SK-N-SH (cell line): ENCODE measurements around the gene CCDC17. TPM values are rescaled to one million over a fixed set of nuclear protein-coding genes. Genes with fewer than 3 reads are reported as not detected.

Experiments used
- CTCF ChIA-PET: fragments of 300-600, 350-600 bp; formaldehyde crosslinking; extraction: SDS; loops from one replicate; lab custom pipeline; 2021; lab: Yijun Ruan, JAX
- POLR2A ChIA-PET: fragments of 350-600 bp; sonication (Branson Sonifier 250); formaldehyde crosslinking; extraction: SDS; loops from one replicate; lab custom pipeline; 2020; ENCODE audit warnings: antibody characterized with exemption, inconsistent platforms; lab: Yijun Ruan, JAX
- DNase-seq: peaks from one replicate; pipeline ENCODE4 v3.0.0; 2012
- H2AFZ ChIP-seq: fragments of 200-600 bp; sonication (generic); 2 replicates; pipeline ENCODE4 v1.8.1; 2016; ENCODE audit warnings: antibody characterized with exemption, mild to moderate bottlenecking, low read depth
- H3F3A ChIP-seq: fragments of 200-600 bp; sonication (generic); replicated peaks from 2 replicates; pipeline ENCODE3; 2016; ENCODE audit warnings: antibody characterized with exemption, mild to moderate bottlenecking; ENCODE audit not compliant: insufficient read depth
- H3K27ac ChIP-seq, 2 experiments: fragments of 200-500 bp in 1 of 2; fragments of 200-600 bp in 1 of 2; sonication (Bioruptor generic) in 1 of 2; sonication (generic), shearing (Covaris generic) in 1 of 2; 2 replicates each; pipeline versions ENCODE4 v1.5.1 to v1.6.1; 2014 to 2016; ENCODE audit warnings: low read depth in 2 of 2, inconsistent platforms in 1 of 2, low read length in 1 of 2, mild to moderate bottlenecking in 1 of 2, mixed read lengths in 1 of 2
- H3K27me3 ChIP-seq: fragments of 200-600 bp; sonication (generic), shearing (Covaris generic); 2 replicates; pipeline ENCODE4 v1.6.1; 2016; ENCODE audit warnings: mixed run types; ENCODE audit not compliant: insufficient read depth
- H3K36me3 ChIP-seq, 2 experiments: fragments of 200-500 bp in 1 of 2; fragments of 200-600 bp in 1 of 2; sonication (Bioruptor generic) in 1 of 2; sonication (generic) in 1 of 2; replicated peaks in 1 of 2; 2 replicates each; pipeline versions ENCODE3 to v1.5.1; 2014 to 2016; ENCODE audit warnings: low read length in 1 of 2, mild to moderate bottlenecking in 1 of 2; ENCODE audit not compliant: insufficient read depth in 2 of 2, control insufficient read depth in 1 of 2
- H3K4me1 ChIP-seq, 2 experiments: fragments of 200-500 bp in 1 of 2; fragments of 200-600 bp in 1 of 2; sonication (Bioruptor generic) in 1 of 2; sonication (generic), shearing (Covaris generic) in 1 of 2; 2 replicates each; pipeline versions ENCODE4 v1.5.1 to v1.6.1; 2014 to 2016; ENCODE audit warnings: low read depth in 1 of 2, low read length in 1 of 2, mixed run types in 1 of 2; ENCODE audit not compliant: insufficient read depth in 2 of 2, control insufficient read depth in 1 of 2
- H3K4me2 ChIP-seq: fragments of 200-600 bp; sonication (generic), shearing (Covaris generic); 2 replicates; pipeline ENCODE4 v1.6.1; 2017; ENCODE audit warnings: mixed run types
- H3K4me3 ChIP-seq, 2 experiments: fragments of 200-500 bp in 1 of 2; fragments of 200-600 bp in 1 of 2; sonication (Bioruptor generic) in 1 of 2; sonication (generic), shearing (Covaris generic) in 1 of 2; 2 replicates each; pipeline versions ENCODE4 v1.5.1 to v1.8.1; 2014 to 2016; ENCODE audit warnings: low read depth in 2 of 2, inconsistent platforms in 1 of 2, low read length in 1 of 2, mild to moderate bottlenecking in 1 of 2, mixed read lengths in 1 of 2, moderate library complexity in 1 of 2
- H3K79me2 ChIP-seq: fragments of 200-600 bp; sonication (generic); 2 replicates; pipeline ENCODE4 v1.8.1; 2017; ENCODE audit warnings: mild to moderate bottlenecking; ENCODE audit not compliant: insufficient read depth
- H3K9ac ChIP-seq: fragments of 200-600 bp; sonication (generic); 2 replicates; pipeline ENCODE4 v1.6.1; 2017; ENCODE audit warnings: mixed run types
- H3K9me2 ChIP-seq: fragments of 200-600 bp; sonication (generic); 2 replicates; pipeline ENCODE4 v1.6.1; 2017; ENCODE audit warnings: mixed run types
- H3K9me3 ChIP-seq: fragments of 200-600 bp; sonication (generic); 2 replicates; pipeline ENCODE4 v1.6.1; 2017; ENCODE audit warnings: mixed run types, mild to moderate bottlenecking, moderate library complexity
- H4K20me1 ChIP-seq: fragments of 200-600 bp; sonication (generic); 2 replicates; pipeline ENCODE4 v1.6.1; 2017; ENCODE audit warnings: mild to moderate bottlenecking, mixed run types; ENCODE audit not compliant: insufficient read depth
- CHD2 ChIP-seq: fragments of 150-350 bp; IDR thresholded peaks from 2 replicates; pipeline ENCODE4 v1.6.1; 2018; ENCODE audit warnings: low read length; ENCODE audit not compliant: partially characterized antibody
- CTCF ChIP-seq: fragments of 200-600 bp; sonication (generic); IDR thresholded peaks from 2 replicates; pipeline ENCODE4 v1.6.1; 2017; ENCODE audit warnings: antibody characterized with exemption, mild to moderate bottlenecking, moderate library complexity
- ELF1 ChIP-seq: IDR thresholded peaks from 2 replicates; pipeline ENCODE4 v1.4.0; 2012
- EP300 ChIP-seq, 2 experiments: IDR thresholded peaks; 2 replicates each; pipeline versions ENCODE4 v1.4.0 to v1.6.1; 2012; ENCODE audit warnings: borderline replicate concordance in 1 of 2, low read depth in 1 of 2, low read length in 1 of 2
- FOSL2 ChIP-seq: IDR thresholded peaks from 2 replicates; pipeline ENCODE4 v1.4.0; 2012; ENCODE audit warnings: low read depth, mild to moderate bottlenecking, moderate library complexity, borderline replicate concordance
- FOXJ3 ChIP-seq: sonication (generic); formaldehyde crosslinking; IDR thresholded peaks from 2 replicates; pipeline ENCODE4 v1.5.1; 2020; ENCODE audit warnings: mild to moderate bottlenecking, missing genetic modification reagents
- FOXM1 ChIP-seq: IDR thresholded peaks from 2 replicates; pipeline ENCODE4 v1.4.0; 2012; ENCODE audit warnings: low read depth, mild to moderate bottlenecking
- GABPA ChIP-seq: IDR thresholded peaks from 2 replicates; pipeline ENCODE4 v1.4.0; 2012; ENCODE audit warnings: low read depth, mild to moderate bottlenecking
- GATA2 ChIP-seq: sonication (generic); formaldehyde crosslinking; IDR thresholded peaks from 2 replicates; pipeline ENCODE4 v1.5.0; 2020; ENCODE audit warnings: mild to moderate bottlenecking, missing genetic modification reagents
- MXI1 ChIP-seq: IDR thresholded peaks from 2 replicates; pipeline ENCODE4 v1.6.1; 2012; ENCODE audit warnings: mild to moderate bottlenecking, low read depth, low read length, improper control_type of control experiment
- NRF1 ChIP-seq: IDR thresholded peaks from 2 replicates; pipeline ENCODE4 v1.6.1; 2012; ENCODE audit warnings: low read depth, mild to moderate bottlenecking, low read length
- PBX3 ChIP-seq: IDR thresholded peaks from 2 replicates; pipeline ENCODE4; 2012
- RAD21 ChIP-seq: IDR thresholded peaks from 2 replicates; pipeline ENCODE4 v1.6.1; 2012; ENCODE audit warnings: mild to moderate bottlenecking, low read length
- RCOR1 ChIP-seq: fragments of 150-350 bp; IDR thresholded peaks from 2 replicates; pipeline ENCODE4 v1.6.1; 2017; ENCODE audit warnings: antibody characterized with exemption, low read length
- RXRA ChIP-seq: IDR thresholded peaks from 2 replicates; pipeline ENCODE4 v1.4.0; 2012; ENCODE audit warnings: low read depth, mild to moderate bottlenecking, borderline replicate concordance
- SMC3 ChIP-seq: IDR thresholded peaks from 2 replicates; pipeline ENCODE4 v1.6.1; 2012; ENCODE audit warnings: low read depth, low read length, improper control_type of control experiment
- TEAD4 ChIP-seq: IDR thresholded peaks from 2 replicates; pipeline ENCODE4 v1.4.0; 2012; ENCODE audit warnings: mild to moderate bottlenecking, borderline replicate concordance; ENCODE audit not compliant: insufficient read depth
- USF2 ChIP-seq: fragments of 150-350 bp; IDR thresholded peaks from 2 replicates; pipeline ENCODE4 v1.6.1; 2017; ENCODE audit warnings: antibody characterized with exemption, low read length, low read depth, borderline replicate concordance
- YY1 ChIP-seq: IDR thresholded peaks from 2 replicates; pipeline ENCODE4 v1.4.0; 2012; ENCODE audit warnings: low read depth, mild to moderate bottlenecking
- WGBS: methylation state at CpG from one replicate; pipeline ENCODE4 v1.1.6; 2017; ENCODE audit warnings: low lambda C conversion rate; 5-methylcytosine and 5-hydroxymethylcytosine counted together
- polyA plus RNA-seq, 3 experiments: library from polyadenylated mRNA; depleted of rRNA; stranded (reverse); fragments of >200 nt; gene quantifications; 2 replicates each; pipeline ENCODE4 v1.2.3, GENCODE V29; 2012

The CCDC17 gene
- polyA plus RNA-seq, 1 of the 3 experiments (the other 2 are of a cell fraction), result 0.41 TPM

- Histone ChIP-seq H3K27ac (no peak overlapping the region), H3K9me2 (no peaks in the 10 kb centered on the region), H3F3A (peaks cover 37% of the 10 kb centered on the region), H3K36me3 (peaks cover 27 to 42% of the 10 kb centered on the region in 2 experiments), H3K27me3 (no peaks in the 10 kb centered on the region), H2AFZ (no peak overlapping the region), H3K79me2 (no peaks in the 10 kb centered on the region), H3K4me1 (no peaks in the 10 kb centered on the region; a peak in 1 of 4 replicates), H4K20me1 (no peaks in the 10 kb centered on the region), H3K9me3 (no peaks in the 10 kb centered on the region), H3K4me2 (no peak overlapping the region), H3K9ac (no peak overlapping the region), H3K4me3 (no peak overlapping the region)
- TF ChIP-seq ELF1 (no peak), FOXM1 (no peak), RAD21 (no peak), USF2 (no peak), YY1 (no peak), EP300 (IDR thresholded peaks at IDR 0.05; ENCODE audit: borderline replicate concordance in 1 of 2, low read depth in 1 of 2, low read length in 1 of 2) (no peak), MXI1 (no peak)
- peak; percentile 39 for DNase-seq
- POLR2A ChIA-PET, result no interaction called here
- WGBS, result 95% methylated on average over 64 of the region's 78 CpGs
- CTCF ChIA-PET, result no interaction called here
Measured at GRCh38 chr1:45622524-45623394, 1.1 kb downstream of the CCDC17 start.

GRCh38 chr1:45621895-45622523 is 1.8 kb downstream of the CCDC17 start:
- Histone ChIP-seq H3K9me3 (no peaks in the 10 kb centered on the region), H3K4me2 (no peak overlapping the region), H3K9me2 (no peaks in the 10 kb centered on the region), H3K36me3 (peaks cover 26 to 42% of the 10 kb centered on the region in 2 experiments), H3F3A (peaks cover 39% of the 10 kb centered on the region), H3K4me3 (no peak overlapping the region), H3K79me2 (no peaks in the 10 kb centered on the region), H3K27ac (no peak overlapping the region), H3K27me3 (no peaks in the 10 kb centered on the region), H4K20me1 (no peaks in the 10 kb centered on the region), H3K9ac (no peak overlapping the region), H2AFZ (no peak overlapping the region), H3K4me1 (no peaks in the 10 kb centered on the region; a peak in 1 of 4 replicates)
- CTCF ChIA-PET, result no interaction called here
- 98% methylated on average over 12 of the region's 18 CpGs for WGBS
- POLR2A ChIA-PET, result interaction anchor here (0.6 kb wide), 1 partner anchor 296 kb away, joined by 3 read pairs; no protein-coding TSS in a partner anchor
- DNase-seq, result no peak
- no peak for TF ChIP-seq GATA2 (CRISPR knock-in tag)
- TF ChIP-seq FOSL2, result no peak
- TF ChIP-seq FOXM1, result no peak
- TF ChIP-seq RXRA, result no peak
- no peak for TF ChIP-seq RCOR1
- TF ChIP-seq TEAD4, result no peak
- TF ChIP-seq SMC3, result no peak
- TF ChIP-seq CHD2, result no peak
- TF ChIP-seq NRF1, result no peak
- no peak for TF ChIP-seq FOXJ3 (CRISPR knock-in tag)
- no peak for TF ChIP-seq GABPA
- TF ChIP-seq CTCF, result no peak
- TF ChIP-seq PBX3, result no peak
- no peak for TF ChIP-seq USF2
- TF ChIP-seq EP300 (IDR thresholded peaks at IDR 0.05; ENCODE audit: borderline replicate concordance in 1 of 2, low read depth in 1 of 2, low read length in 1 of 2), result no peak
